Neural crest cell (in vitro differentiated cells): ENCODE measurements around the gene RAB40B. TPM values are rescaled to one million over a fixed set of nuclear protein-coding genes. Genes with fewer than 3 reads are reported as not detected.
A peak's percentile ranks its signal among the peaks of the same experiment; 100 is the strongest.
"Not testable (repeated sequence)": the region's sequence is repeated elsewhere in the genome, so short reads cannot be mapped to it uniquely, and the experiment has no call there.

Source experiments
- DNase-seq: peaks from one replicate; pipeline ENCODE4 v3.0.0; 2021; ENCODE audit warnings: low read depth, mixed read lengths, low spot score
- H3K27ac Mint-ChIP-seq: one replicate; pipeline ENCODE4 v1.8.0; 2021; ENCODE audit warnings: mild to moderate bottlenecking, mixed read lengths; ENCODE audit not compliant: unreplicated experiment
- H3K27me3 Mint-ChIP-seq: 2 replicates; pipeline ENCODE4 v1.8.0; 2021; ENCODE audit warnings: low read depth, mild to moderate bottlenecking, mixed read lengths
- H3K36me3 Mint-ChIP-seq: 2 replicates; pipeline ENCODE4 v1.8.0; 2021; ENCODE audit warnings: low read depth, mild to moderate bottlenecking, mixed read lengths
- H3K4me1 Mint-ChIP-seq: 2 replicates; pipeline ENCODE4 v1.8.0; 2021; ENCODE audit warnings: mixed read lengths
- H3K4me3 Mint-ChIP-seq: one replicate; pipeline ENCODE4 v1.8.0; 2021; ENCODE audit warnings: mild to moderate bottlenecking, mixed read lengths
- H3K9me3 Mint-ChIP-seq: 2 replicates; pipeline ENCODE4 v1.8.0; 2021; ENCODE audit warnings: mixed read lengths
- long read RNA-seq: library from polyadenylated mRNA; unstranded; transcript quantifications from one replicate; pipeline ENCODE4 v2.0.0, GENCODE V29; 2020
- total RNA-seq: library from RNA; stranded (reverse); gene quantifications from 2 replicates; pipeline ENCODE4 v1.2.1, GENCODE V29; 2021
- TF ChIP-seq, protein P1 (sequence below): fragments of 200-600 bp; sonication (generic); conservative IDR thresholded peaks from 2 replicates; pipeline ENCODE4 v1.5.0; 2021; ENCODE audit warnings: antibody characterized with exemption, mild to moderate bottlenecking

The RAB40B gene, protein sequence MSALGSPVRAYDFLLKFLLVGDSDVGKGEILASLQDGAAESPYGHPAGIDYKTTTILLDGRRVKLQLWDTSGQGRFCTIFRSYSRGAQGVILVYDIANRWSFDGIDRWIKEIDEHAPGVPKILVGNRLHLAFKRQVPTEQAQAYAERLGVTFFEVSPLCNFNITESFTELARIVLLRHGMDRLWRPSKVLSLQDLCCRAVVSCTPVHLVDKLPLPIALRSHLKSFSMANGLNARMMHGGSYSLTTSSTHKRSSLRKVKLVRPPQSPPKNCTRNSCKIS
- total RNA-seq, result 5.6 and 8.9 TPM in 2 replicates
- long read RNA-seq, partial matches to known transcripts, result 0 of 1 reads
- long read RNA-seq, other reads (novel, unspliced or antisense), result 0 of 1 reads

DNA sequence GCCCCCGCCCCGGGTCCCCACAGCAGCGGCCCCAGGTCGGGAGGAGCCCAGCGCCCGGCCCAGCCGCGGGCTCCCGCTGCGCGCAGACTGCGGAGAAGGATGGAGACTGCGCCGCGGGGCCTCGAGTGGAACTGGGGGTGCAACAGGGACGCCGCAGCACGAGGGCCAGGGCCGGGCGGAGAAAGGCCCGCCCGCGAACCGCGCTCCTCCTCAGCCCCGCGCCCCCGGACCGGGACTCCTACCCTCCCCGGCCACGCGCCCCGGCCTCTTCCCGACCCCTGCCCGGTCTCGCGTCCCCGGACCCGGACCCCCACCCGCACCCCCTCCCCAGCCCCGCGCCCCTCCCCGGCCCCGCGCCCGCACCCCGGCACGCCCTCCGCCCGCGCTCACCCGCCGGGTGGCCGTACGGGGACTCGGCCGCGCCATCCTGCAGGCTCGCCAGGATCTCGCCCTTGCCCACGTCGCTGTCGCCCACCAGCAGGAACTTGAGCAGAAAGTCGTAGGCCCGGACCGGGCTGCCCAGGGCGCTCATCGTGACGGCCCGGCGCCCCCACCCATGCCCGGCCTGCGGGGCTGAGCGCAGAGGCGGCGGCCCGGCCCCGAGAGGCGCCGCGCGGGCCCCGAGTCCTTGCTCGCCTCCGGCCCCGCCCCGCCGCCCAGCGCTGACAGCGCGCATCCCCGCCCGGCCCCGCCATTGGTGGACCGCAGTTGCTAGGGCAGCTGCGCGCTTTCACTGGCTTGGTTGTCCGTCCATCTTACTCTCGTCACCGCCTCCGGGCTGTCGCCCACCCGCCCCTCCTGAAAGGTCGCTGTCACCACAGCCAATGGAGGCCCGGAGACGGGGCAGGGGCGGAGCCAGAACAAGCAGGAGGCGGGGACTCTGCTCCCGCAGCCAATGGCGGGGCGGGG lies at the start of gene RAB40B:
Gene RAB40B, minus strand, starts transcription at position 634 of the 909 bp plus-strand sequence. Its CDS starts 102 bp downstream, at position 532.
- H3K27ac Mint-ChIP-seq, result no peak within 1 kb of the TSS
- peaks cover 10% of the 10 kb centered on the region for H3K36me3 Mint-ChIP-seq
- peak; percentile 98 for DNase-seq
- peaks cover 4% of the 10 kb centered on the region for H3K4me1 Mint-ChIP-seq
- H3K4me3 Mint-ChIP-seq, result peak within 1 kb of the TSS; percentile 88
- H3K9me3 Mint-ChIP-seq, result peaks cover 8% of the 10 kb centered on the region
- peaks cover 49% of the 10 kb centered on the region for H3K27me3 Mint-ChIP-seq
- TF ChIP-seq, protein P1, sequence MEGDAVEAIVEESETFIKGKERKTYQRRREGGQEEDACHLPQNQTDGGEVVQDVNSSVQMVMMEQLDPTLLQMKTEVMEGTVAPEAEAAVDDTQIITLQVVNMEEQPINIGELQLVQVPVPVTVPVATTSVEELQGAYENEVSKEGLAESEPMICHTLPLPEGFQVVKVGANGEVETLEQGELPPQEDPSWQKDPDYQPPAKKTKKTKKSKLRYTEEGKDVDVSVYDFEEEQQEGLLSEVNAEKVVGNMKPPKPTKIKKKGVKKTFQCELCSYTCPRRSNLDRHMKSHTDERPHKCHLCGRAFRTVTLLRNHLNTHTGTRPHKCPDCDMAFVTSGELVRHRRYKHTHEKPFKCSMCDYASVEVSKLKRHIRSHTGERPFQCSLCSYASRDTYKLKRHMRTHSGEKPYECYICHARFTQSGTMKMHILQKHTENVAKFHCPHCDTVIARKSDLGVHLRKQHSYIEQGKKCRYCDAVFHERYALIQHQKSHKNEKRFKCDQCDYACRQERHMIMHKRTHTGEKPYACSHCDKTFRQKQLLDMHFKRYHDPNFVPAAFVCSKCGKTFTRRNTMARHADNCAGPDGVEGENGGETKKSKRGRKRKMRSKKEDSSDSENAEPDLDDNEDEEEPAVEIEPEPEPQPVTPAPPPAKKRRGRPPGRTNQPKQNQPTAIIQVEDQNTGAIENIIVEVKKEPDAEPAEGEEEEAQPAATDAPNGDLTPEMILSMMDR, result no peak

DNA sequence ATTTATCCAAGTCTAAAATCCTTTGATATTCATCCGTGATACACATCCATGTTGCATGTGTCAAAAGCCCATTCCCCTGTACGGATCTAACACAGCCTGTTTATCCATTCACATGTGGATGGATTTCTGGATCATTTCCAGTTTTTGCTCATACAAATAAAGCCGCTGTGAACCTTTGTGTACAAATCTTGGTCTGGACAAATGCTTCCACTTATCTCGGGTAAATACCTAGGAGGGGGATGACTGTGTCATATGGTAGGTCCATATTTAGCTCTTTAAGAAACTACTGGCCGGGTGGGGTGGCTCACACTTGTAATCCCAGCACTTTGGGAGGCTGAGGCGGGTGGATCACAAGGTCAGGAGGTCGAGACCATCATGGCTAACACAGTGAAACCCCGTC lies 47.0 kb upstream of the RAB40B start:
- H3K27me3 Mint-ChIP-seq, result peaks cover 13% of the 10 kb centered on the region
- TF ChIP-seq, protein P1, result no peak

DNA sequence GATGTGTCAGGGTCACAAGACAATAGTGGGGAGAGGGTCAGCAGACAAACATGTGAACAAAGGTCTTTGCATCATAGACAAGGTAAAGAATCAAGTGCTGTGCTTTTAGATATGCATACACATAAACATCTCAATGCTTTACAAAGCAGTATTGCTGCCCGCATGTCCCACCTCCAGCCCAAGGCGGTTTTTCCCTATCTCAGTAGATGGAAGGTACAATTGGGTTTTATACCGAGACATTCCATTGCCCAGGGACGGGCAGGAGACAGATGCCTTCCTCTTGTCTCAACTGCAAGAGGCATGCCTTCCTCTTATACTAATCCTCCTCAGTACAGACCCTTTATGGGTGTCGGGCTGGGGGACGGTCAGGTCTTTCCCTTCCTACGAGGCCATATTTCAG lies 46.2 kb upstream of the RAB40B start:
- H3K4me3 Mint-ChIP-seq, result not testable (repeated sequence)

More for the DNA sequence above, 47.0 kb upstream of the RAB40B start:
- Mint-ChIP-seq H3K36me3 (peaks cover 58% of the 10 kb centered on the region), H3K4me3 (no peak overlapping the region), H3K27ac (no peak overlapping the region), H3K9me3 (peaks cover 18% of the 10 kb centered on the region), H3K4me1 (no peaks in the 10 kb centered on the region)
- DNase-seq, result no peak

DNA sequence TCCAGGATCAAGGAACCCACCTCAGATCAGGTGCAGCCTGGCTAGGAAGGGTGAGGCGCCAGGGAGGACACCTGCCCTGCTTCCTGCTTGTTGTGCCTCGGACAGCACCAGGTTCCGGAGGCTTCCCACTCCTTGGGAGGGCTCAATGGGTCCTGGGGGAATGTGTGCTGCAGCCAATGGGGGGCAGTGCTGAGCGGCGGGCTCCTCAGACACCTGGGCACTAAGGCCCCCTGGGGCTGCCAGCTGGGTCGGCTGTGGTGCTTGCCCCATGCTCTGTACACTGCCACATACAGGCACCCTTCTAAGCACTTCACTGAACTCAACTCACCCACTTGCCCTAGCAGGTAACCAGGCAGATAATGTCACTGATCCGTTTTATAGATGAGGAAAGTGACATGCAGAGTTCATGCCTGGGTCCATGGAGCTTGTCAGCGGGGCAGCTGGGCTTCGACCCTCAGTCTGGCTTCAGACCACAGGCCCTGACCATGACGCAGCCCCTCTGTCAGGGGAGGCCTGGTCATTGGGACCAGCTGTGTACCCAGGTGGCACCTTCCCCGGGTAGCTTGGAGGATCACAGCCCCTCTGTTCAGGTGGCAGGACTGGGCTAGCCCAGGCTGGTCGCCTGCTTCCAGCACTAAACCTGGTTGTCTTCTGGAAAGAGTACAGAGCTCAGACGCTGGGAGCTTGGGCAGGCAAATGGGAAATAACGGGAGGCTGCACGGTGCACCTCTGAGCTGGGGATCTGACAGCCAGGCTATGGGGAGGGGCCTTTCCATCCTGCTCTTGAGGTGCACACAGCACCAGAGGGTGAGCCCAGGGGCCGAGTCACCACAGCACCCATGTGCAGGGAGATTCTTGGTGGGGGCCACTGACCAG lies 45.1 kb upstream of the RAB40B start:
- Mint-ChIP-seq H3K4me3 (no peak overlapping the region), H3K4me1 (no peaks in the 10 kb centered on the region), H3K27ac (no peak overlapping the region), H3K27me3 (no peaks in the 10 kb centered on the region), H3K9me3 (peaks cover 21% of the 10 kb centered on the region), H3K36me3 (peaks cover 60% of the 10 kb centered on the region)
- no peak for DNase-seq
- TF ChIP-seq, protein P1, result no peak

More for the DNA sequence above, 46.2 kb upstream of the RAB40B start:
- H3K27me3 Mint-ChIP-seq, DNase-seq, H3K4me1 Mint-ChIP-seq, H3K27ac Mint-ChIP-seq: not testable (repeated sequence)
- Mint-ChIP-seq H3K9me3 (peaks cover 21% of the 10 kb centered on the region), H3K36me3 (peaks cover 63% of the 10 kb centered on the region)

DNA sequence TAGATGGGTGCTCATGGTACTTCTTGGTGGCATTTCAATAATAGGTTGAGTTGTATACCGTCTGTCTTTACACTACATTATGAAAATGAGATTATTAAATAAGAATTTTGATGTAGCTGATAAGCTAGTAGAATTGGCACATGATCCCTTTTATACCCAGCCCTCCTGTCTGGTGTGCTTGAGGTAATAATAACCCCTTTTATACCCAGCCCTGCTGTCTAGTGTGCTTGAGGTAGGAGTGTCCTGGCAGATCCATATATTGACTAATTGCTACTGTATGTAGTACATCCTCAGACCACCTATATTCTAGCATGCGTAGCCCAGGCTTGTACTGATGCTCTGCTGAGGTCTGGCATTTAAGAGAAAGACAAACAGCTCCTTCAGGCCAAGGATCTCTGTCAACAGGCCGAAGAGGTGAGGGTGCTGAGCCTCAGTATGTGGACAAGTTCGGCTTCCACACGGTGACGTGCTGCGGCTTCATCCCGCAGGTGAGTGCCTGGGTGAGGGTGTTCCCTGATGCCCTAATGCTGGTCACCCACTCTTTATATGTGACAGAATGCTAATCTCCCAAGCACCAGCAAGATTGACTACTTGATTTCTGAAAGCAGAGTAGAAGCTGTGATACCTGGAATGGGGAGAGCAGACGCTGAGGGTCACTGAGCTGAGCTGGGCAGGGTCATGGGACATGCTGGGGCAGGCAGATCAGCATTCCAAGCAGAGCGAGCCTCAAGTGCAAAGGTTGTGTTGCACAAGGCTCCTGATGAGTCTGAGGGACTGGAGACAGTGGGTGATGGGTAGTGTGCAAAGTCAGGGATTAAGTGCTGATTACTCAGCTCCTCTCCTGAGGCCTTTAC lies 42.6 kb upstream of the RAB40B start:
- TF ChIP-seq, protein P1, result no peak
- H3K4me1 Mint-ChIP-seq, result no peaks in the 10 kb centered on the region
- H3K4me3 Mint-ChIP-seq, result no peak overlapping the region
- H3K27ac Mint-ChIP-seq, result no peak overlapping the region
- no peaks in the 10 kb centered on the region for H3K27me3 Mint-ChIP-seq
- H3K9me3 Mint-ChIP-seq, result peaks cover 16% of the 10 kb centered on the region
- H3K36me3 Mint-ChIP-seq, result peaks cover 48% of the 10 kb centered on the region
- no peak for DNase-seq
